Lower lobe of right lung (tissue), 2 donors: Measurements from ENCODE around the gene ABL1. TPM values are rescaled to one million over a fixed set of nuclear protein-coding genes. Genes with fewer than 3 reads are reported as not detected.

Experiments
- ATAC-seq, 2 donors: fragments of 200-7000 bp; cut with Tn5 transposase; one replicate each; pipeline ENCODE4 v1.9.1; 2020 to 2022; ENCODE audit warnings: mild to moderate bottlenecking in 2 of 2, moderate library complexity in 2 of 2
- DNase-seq: peaks from one replicate; pipeline ENCODE4 v3.0.0-alpha.2; 2020
- H3K27ac ChIP-seq: fragments of 200-600 bp; one replicate; pipeline ENCODE4 v1.8.0; 2022
- H3K27me3 ChIP-seq: fragments of 200-600 bp; one replicate; pipeline ENCODE4 v1.8.0; 2022; ENCODE audit warnings: low read depth
- H3K36me3 ChIP-seq: fragments of 200-600 bp; one replicate; pipeline ENCODE4 v1.8.0; 2022; ENCODE audit warnings: mild to moderate bottlenecking
- H3K4me1 ChIP-seq: fragments of 200-600 bp; one replicate; pipeline ENCODE4 v1.8.0; 2022
- H3K4me3 ChIP-seq: fragments of 200-600 bp; one replicate; pipeline ENCODE4 v1.8.0; 2022; ENCODE audit warnings: mild to moderate bottlenecking
- H3K9me3 ChIP-seq: fragments of 200-600 bp; one replicate; pipeline ENCODE4 v1.8.0; 2022
- intact Hi-C: fragments of 100-400 bp; cut with DNase I; formaldehyde crosslinking; loops from one replicate; pipeline ENCODE4 v1.11.0; 2022
- total RNA-seq: library from RNA; stranded (reverse); fragmentation: NEBNext Ultra II Directional; extraction: Animal tissue kit (Norgen Biotek cat#: 25700); gene quantifications from one replicate; pipeline ENCODE4 v1.2.1, GENCODE V29; 2021
- TF ChIP-seq, protein P1 (sequence below): fragments of 200-600 bp; IDR thresholded peaks from one replicate; pipeline ENCODE4 v1.8.0; 2022; ENCODE audit warnings: antibody characterized with exemption, mild to moderate bottlenecking
- donor health status: DM: no; HTN: yes; CAD: no; lungs with severe emphysema.

The ABL1 gene
- total RNA-seq, 1 donor from 2014 or later = 50.2 TPM

DNA sequence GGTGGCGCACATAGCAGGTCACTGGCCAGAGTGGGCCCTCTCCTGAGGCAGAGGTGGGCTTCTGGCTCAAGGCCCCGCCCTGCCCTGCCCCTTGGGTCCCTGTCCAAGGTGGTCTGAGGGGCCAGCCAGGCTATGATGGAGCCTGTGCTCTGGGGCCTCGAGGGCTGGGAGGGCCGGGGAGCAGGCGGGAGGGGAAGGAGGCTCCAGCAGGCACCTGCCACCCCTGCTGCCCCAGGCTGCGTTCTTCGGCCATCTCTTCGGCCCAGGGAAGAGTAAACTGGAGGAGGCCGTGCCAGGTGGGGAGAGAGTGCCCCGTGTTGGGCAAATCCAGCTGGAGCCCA, 89.4 kb downstream of the ABL1 start:
- Histone ChIP-seq H3K27me3 (peaks cover 23% of the 10 kb centered on the region), H3K27ac (no peak overlapping the region), H3K4me3 (no peak overlapping the region), H3K36me3 (no peaks in the 10 kb centered on the region), H3K9me3 (no peaks in the 10 kb centered on the region), H3K4me1 (no peaks in the 10 kb centered on the region)
- TF ChIP-seq, protein P1, sequence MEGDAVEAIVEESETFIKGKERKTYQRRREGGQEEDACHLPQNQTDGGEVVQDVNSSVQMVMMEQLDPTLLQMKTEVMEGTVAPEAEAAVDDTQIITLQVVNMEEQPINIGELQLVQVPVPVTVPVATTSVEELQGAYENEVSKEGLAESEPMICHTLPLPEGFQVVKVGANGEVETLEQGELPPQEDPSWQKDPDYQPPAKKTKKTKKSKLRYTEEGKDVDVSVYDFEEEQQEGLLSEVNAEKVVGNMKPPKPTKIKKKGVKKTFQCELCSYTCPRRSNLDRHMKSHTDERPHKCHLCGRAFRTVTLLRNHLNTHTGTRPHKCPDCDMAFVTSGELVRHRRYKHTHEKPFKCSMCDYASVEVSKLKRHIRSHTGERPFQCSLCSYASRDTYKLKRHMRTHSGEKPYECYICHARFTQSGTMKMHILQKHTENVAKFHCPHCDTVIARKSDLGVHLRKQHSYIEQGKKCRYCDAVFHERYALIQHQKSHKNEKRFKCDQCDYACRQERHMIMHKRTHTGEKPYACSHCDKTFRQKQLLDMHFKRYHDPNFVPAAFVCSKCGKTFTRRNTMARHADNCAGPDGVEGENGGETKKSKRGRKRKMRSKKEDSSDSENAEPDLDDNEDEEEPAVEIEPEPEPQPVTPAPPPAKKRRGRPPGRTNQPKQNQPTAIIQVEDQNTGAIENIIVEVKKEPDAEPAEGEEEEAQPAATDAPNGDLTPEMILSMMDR = no peak
- ATAC-seq = no peak
- intact Hi-C loops = no loop called here
- no peak for DNase-seq

DNA sequence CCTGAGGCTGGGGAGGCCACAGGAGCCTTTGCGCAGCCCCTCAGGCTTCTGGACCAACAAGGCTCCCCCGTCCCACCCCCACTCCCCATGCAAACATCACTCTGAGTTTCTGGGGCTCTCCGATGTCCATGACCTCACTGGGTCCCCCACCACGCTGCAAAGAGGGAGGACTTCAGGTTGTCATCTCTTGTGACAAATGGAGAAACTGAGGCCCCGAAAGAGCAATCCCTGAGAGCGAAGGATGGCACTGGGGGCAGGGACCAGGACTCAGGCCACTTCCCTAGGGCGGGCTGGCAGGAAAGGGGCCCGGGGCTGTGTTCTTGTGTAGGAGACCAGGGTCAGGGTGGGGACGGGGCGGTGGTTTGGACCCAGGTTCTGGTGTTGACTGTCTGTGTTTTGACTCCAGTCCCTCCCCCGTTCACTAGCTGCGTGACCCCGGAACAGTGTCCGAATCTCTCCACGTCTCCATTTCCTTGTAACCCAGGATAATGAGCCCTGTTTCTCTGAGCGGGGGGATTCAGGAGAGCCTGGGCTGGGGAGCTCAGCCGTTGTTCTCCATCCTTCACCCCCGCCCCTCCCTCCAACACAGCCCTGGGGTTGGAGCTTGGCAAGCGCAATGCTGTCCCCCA, 90.1 kb downstream of the ABL1 start:
- no peaks in the 10 kb centered on the region for H3K36me3 ChIP-seq
- TF ChIP-seq, protein P1 = no peak
- H3K9me3 ChIP-seq = no peaks in the 10 kb centered on the region
- no peak overlapping the region for H3K27ac ChIP-seq
- DNase-seq (no peak), ATAC-seq (no peak)
- H3K27me3 ChIP-seq = peaks cover 22% of the 10 kb centered on the region
- intact Hi-C loops = no loop called here
- no peak overlapping the region for H3K4me3 ChIP-seq
- no peaks in the 10 kb centered on the region for H3K4me1 ChIP-seq

DNA sequence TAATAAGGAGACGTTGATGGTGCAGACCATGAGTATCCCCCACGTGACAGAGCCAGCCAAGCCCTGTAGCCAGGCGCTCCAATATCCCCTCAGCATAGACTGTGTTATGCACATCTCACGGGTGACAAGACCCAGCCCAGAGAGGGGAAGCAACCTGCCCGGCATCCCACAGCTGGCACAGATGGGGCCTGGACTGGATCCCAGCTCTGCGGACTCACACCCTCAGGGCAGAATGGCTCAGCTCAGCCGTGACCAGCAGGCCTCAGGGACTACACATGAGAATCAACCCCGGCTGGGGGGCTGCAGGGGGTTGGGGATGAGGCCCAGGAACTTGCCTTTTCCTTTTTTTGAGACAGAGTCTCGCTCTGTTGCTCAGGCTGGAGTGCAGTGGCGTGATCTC, 92.3 kb downstream of the ABL1 start:
- intact Hi-C loops = no loop called here
- Histone ChIP-seq H3K4me3 (no peak overlapping the region), H3K4me1 (no peaks in the 10 kb centered on the region), H3K9me3 (no peaks in the 10 kb centered on the region), H3K27me3 (peaks cover 17% of the 10 kb centered on the region), H3K27ac (no peak overlapping the region), H3K36me3 (no peaks in the 10 kb centered on the region)
- TF ChIP-seq, protein P1 = no peak
- ATAC-seq = no peak
- DNase-seq = no peak

- Histone ChIP-seq H3K4me1 (peaks cover 6% of the 10 kb centered on the region), H3K27me3 (peaks cover 23% of the 10 kb centered on the region), H3K9me3 (no peaks in the 10 kb centered on the region), H3K36me3 (no peaks in the 10 kb centered on the region), H3K27ac (no peak overlapping the region), H3K4me3 (no peak overlapping the region)
- intact Hi-C loops = no loop called here
- TF ChIP-seq, protein P1 = no peak
- ATAC-seq (peak in 1 of 2 donors; percentile 17), DNase-seq (no peak)
Observed at GRCh38 chr9:130927995-130928900, 93.2 kb downstream of the ABL1 start.

- no peaks in the 10 kb centered on the region for H3K9me3 ChIP-seq
- intact Hi-C loops = no loop called here
- TF ChIP-seq, protein P1 = no peak
- no peaks in the 10 kb centered on the region for H3K36me3 ChIP-seq
- H3K4me1 ChIP-seq = peaks cover 8% of the 10 kb centered on the region
- no peak for DNase-seq
- no peak overlapping the region for H3K4me3 ChIP-seq
- ATAC-seq = no peak
- H3K27ac ChIP-seq = no peak overlapping the region
- peaks cover 26% of the 10 kb centered on the region for H3K27me3 ChIP-seq
Observed at GRCh38 chr9:130929571-130930038, 94.6 kb downstream of the ABL1 start.
